Panc1 (cell line): ENCODE data around the gene LRRC74B. TPM values are rescaled to one million over a fixed set of nuclear protein-coding genes. Genes with fewer than 3 reads are reported as not detected.

Experiments
- ATAC-seq: fragments of 200-7000 bp; cut with Tn5 transposase; 2 replicates; pipeline ENCODE4 v1.9.1; 2020; ENCODE audit warnings: mild to moderate bottlenecking, moderate library complexity
- BruUV-seq: library from RNA; stranded (reverse); fragments of 400-500 nt; replicated peaks from 2 replicates; lab custom pipeline; 2021; lab: Mats Ljungman, UMichigan
- CTCF ChIA-PET: fragments of 300-600 bp; sonication (Branson Sonifier 250); formaldehyde crosslinking; loops from one replicate; lab custom pipeline; 2022; ENCODE audit warnings: antibody characterized with exemption; lab: Charles Lee
- POLR2A ChIA-PET: fragments of 300-600 bp; sonication (Branson Sonifier 250); formaldehyde crosslinking; loops from one replicate; lab custom pipeline; 2022; ENCODE audit warnings: antibody characterized with exemption; lab: Charles Lee
- DNase-seq: peaks from one replicate; pipeline ENCODE4 v3.0.0-alpha.2; 2010; ENCODE audit warnings: low read depth, low spot score
- H3K27ac ChIP-seq: 2 replicates; pipeline ENCODE4 v1.5.1; 2011; ENCODE audit warnings: mild to moderate bottlenecking, low read length, inconsistent platforms
- H3K27me3 ChIP-seq: fragments of 200-500 bp; sonication (Bioruptor generic); 2 replicates; pipeline ENCODE4 v1.6.0; 2014; ENCODE audit warnings: low read length, inconsistent platforms; ENCODE audit not compliant: control insufficient read depth, insufficient read depth
- H3K36me3 ChIP-seq: fragments of 200-500 bp; sonication (Bioruptor generic); 2 replicates; pipeline ENCODE4 v1.5.1; 2014; ENCODE audit warnings: inconsistent platforms, mild to moderate bottlenecking, low read length, moderate library complexity; ENCODE audit not compliant: control insufficient read depth, insufficient read depth
- H3K4me1 ChIP-seq: 2 replicates; pipeline ENCODE4 v1.5.1; 2011; ENCODE audit warnings: inconsistent platforms, mild to moderate bottlenecking, low read length, moderate library complexity; ENCODE audit not compliant: control insufficient read depth, insufficient read depth
- H3K4me3 ChIP-seq, 2 experiments: 2 replicates each; pipeline ENCODE4 v1.5.1; 2011 to 2012; ENCODE audit warnings: low read depth in 2 of 2, low read length in 2 of 2, mild to moderate bottlenecking in 2 of 2, inconsistent platforms in 1 of 2, moderate library complexity in 1 of 2
- H3K9me3 ChIP-seq: fragments of 200-500 bp; sonication (Bioruptor generic); 2 replicates; pipeline ENCODE4 v1.5.1; 2014; ENCODE audit warnings: low read depth, mild to moderate bottlenecking, inconsistent platforms, low read length, moderate library complexity; ENCODE audit not compliant: control insufficient read depth, insufficient read depth
- POLR2AphosphoS5 ChIP-seq: IDR thresholded peaks from 2 replicates; pipeline ENCODE4 v1.6.1; 2012; ENCODE audit warnings: mild to moderate bottlenecking, low read depth, low read length, moderate library complexity
- SIN3A ChIP-seq: IDR thresholded peaks from 2 replicates; pipeline ENCODE4 v1.6.1; 2012; ENCODE audit warnings: low read depth, mild to moderate bottlenecking, low read length, moderate library complexity, borderline replicate concordance; ENCODE audit not compliant: insufficient read depth
- TCF7L2 ChIP-seq: IDR thresholded peaks from 2 replicates; pipeline ENCODE4 v1.6.1; 2011; ENCODE audit warnings: mild to moderate bottlenecking, low read depth, low read length, inconsistent platforms
- in situ Hi-C: cut with HindIII; loops from 2 replicates; pipeline ENCODE4 v1.10.0; 2016; ENCODE audit warnings: low sequenced_read_pairs, low pct_unique_long_range_greater_than_20kb
- intact Hi-C: fragments of 100-400 bp; cut with micrococcal nuclease; formaldehyde crosslinking; loops from one replicate; pipeline ENCODE4 v1.10.0; 2022; ENCODE audit not compliant: unreplicated experiment
- total RNA-seq: library from RNA; stranded (reverse); gene quantifications from one replicate; pipeline ENCODE4 v1.2.1, GENCODE V29; 2021; ENCODE audit not compliant: unreplicated experiment
- TF ChIP-seq, protein P1 (sequence below): fragments of 450-650 bp; IDR thresholded peaks from 2 replicates; pipeline ENCODE4 v1.5.1; 2017; ENCODE audit warnings: mild to moderate bottlenecking
- TF ChIP-seq, protein P2 (sequence below), 2 experiments: IDR thresholded peaks; 2 replicates each; pipeline ENCODE4 v1.6.1; 2011 to 2012; ENCODE audit warnings: low read depth in 2 of 2, control low read depth in 1 of 2, low read length in 1 of 2, mild to moderate bottlenecking in 1 of 2, moderate library complexity in 1 of 2; ENCODE audit not compliant: insufficient read depth in 1 of 2

Gene LRRC74B
- total RNA-seq, 1 experiment from 2014 or later = not detected

DNA sequence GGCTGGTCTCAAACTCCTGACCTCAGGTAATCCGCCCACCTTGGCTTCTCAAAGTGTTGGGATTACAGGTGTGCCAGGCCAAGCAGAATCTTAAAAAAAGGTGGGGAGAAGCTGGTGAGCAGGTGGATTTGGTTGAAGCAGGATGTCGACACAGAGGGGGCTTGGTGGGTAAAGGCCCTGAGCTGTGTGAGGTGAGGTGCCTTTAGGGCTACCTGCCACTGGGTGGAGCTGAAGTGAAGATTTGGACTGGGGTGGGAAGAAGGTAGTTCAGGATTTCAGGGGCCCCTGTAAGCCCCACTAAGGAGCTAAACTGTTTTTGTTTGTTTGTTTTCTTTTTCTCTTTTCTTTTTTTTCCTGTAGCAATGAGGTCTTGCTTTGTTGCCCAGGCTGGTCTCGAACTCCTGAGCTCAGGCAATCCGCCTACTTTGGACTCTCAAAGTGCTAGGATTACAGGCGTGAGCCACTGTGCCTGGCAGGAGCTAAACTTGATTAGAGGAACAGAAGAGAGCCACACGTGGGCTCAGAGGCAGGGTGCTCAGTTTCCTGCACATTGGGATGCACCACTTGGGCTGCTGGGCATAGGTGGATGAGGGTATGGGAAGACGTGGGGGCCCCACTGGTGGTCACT lies 24.8 kb upstream of the LRRC74B start:
- intact Hi-C loops = no loop called here
- Histone ChIP-seq H3K36me3 (no peaks in the 10 kb centered on the region), H3K9me3 (no peaks in the 10 kb centered on the region), H3K27ac (no peak overlapping the region), H3K4me1 (no peaks in the 10 kb centered on the region), H3K4me3 (no peak overlapping the region), H3K27me3 (no peaks in the 10 kb centered on the region)
- in situ Hi-C loops = no loop called here
- DNase-seq (no peak), ATAC-seq (no peak; the same call in 1 of the 2 replicates)
- no TSS peak for BruUV-seq
- TF ChIP-seq, protein P1, sequence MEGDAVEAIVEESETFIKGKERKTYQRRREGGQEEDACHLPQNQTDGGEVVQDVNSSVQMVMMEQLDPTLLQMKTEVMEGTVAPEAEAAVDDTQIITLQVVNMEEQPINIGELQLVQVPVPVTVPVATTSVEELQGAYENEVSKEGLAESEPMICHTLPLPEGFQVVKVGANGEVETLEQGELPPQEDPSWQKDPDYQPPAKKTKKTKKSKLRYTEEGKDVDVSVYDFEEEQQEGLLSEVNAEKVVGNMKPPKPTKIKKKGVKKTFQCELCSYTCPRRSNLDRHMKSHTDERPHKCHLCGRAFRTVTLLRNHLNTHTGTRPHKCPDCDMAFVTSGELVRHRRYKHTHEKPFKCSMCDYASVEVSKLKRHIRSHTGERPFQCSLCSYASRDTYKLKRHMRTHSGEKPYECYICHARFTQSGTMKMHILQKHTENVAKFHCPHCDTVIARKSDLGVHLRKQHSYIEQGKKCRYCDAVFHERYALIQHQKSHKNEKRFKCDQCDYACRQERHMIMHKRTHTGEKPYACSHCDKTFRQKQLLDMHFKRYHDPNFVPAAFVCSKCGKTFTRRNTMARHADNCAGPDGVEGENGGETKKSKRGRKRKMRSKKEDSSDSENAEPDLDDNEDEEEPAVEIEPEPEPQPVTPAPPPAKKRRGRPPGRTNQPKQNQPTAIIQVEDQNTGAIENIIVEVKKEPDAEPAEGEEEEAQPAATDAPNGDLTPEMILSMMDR = no peak
- no peak for TF ChIP-seq POLR2AphosphoS5
- TF ChIP-seq, protein P2, sequence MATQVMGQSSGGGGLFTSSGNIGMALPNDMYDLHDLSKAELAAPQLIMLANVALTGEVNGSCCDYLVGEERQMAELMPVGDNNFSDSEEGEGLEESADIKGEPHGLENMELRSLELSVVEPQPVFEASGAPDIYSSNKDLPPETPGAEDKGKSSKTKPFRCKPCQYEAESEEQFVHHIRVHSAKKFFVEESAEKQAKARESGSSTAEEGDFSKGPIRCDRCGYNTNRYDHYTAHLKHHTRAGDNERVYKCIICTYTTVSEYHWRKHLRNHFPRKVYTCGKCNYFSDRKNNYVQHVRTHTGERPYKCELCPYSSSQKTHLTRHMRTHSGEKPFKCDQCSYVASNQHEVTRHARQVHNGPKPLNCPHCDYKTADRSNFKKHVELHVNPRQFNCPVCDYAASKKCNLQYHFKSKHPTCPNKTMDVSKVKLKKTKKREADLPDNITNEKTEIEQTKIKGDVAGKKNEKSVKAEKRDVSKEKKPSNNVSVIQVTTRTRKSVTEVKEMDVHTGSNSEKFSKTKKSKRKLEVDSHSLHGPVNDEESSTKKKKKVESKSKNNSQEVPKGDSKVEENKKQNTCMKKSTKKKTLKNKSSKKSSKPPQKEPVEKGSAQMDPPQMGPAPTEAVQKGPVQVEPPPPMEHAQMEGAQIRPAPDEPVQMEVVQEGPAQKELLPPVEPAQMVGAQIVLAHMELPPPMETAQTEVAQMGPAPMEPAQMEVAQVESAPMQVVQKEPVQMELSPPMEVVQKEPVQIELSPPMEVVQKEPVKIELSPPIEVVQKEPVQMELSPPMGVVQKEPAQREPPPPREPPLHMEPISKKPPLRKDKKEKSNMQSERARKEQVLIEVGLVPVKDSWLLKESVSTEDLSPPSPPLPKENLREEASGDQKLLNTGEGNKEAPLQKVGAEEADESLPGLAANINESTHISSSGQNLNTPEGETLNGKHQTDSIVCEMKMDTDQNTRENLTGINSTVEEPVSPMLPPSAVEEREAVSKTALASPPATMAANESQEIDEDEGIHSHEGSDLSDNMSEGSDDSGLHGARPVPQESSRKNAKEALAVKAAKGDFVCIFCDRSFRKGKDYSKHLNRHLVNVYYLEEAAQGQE (IDR thresholded peaks at IDR 0.05; ENCODE audit: insufficient read depth in 1 of 2, low read depth in 2 of 2, low read length in 1 of 2) = no peak
- TF ChIP-seq SIN3A = no peak
- TF ChIP-seq TCF7L2 = no peak
- ChIA-PET CTCF (no interaction called here), POLR2A (interaction anchor here (0.6 kb wide), 1 partner anchor 10 kb away, joined by 3 read pairs; no protein-coding TSS in a partner anchor)

GRCh38 chr22:21022507-21022906 lies 23.2 kb upstream of the LRRC74B start:
- Histone ChIP-seq H3K4me3 (no peak overlapping the region), H3K27me3 (no peaks in the 10 kb centered on the region), H3K36me3 (no peaks in the 10 kb centered on the region), H3K4me1 (no peaks in the 10 kb centered on the region), H3K9me3 (no peaks in the 10 kb centered on the region), H3K27ac (no peak overlapping the region)
- POLR2A ChIA-PET = no interaction called here
- BruUV-seq = no TSS peak
- ATAC-seq = no peak
- CTCF ChIA-PET = no interaction called here
- TF ChIP-seq SIN3A (no peak), TCF7L2 (no peak), POLR2AphosphoS5 (no peak)
- TF ChIP-seq, protein P2 (IDR thresholded peaks at IDR 0.05; ENCODE audit: insufficient read depth in 1 of 2, low read depth in 2 of 2, low read length in 1 of 2) = no peak
- TF ChIP-seq, protein P1 = no peak
- DNase-seq = no peak
- intact Hi-C loops = no loop called here
- in situ Hi-C loops = no loop called here
